Muscle layer of duodenum (tissue), 2 donors: ENCODE measurements around the gene TNFAIP2.

Experiments used
- H3K27ac ChIP-seq: one replicate; pipeline ENCODE4 v1.7.0; 2013; ENCODE audit warnings: mild to moderate bottlenecking, low read length
- H3K27me3 ChIP-seq: one replicate; pipeline ENCODE4 v1.7.0; 2013; ENCODE audit warnings: low read depth, mild to moderate bottlenecking, control low read depth, low read length
- H3K36me3 ChIP-seq, 2 donors: one replicate each; pipeline ENCODE4 v1.7.0; 2013; ENCODE audit warnings: low read length in 2 of 2, control low read depth in 1 of 2, mild to moderate bottlenecking in 1 of 2; ENCODE audit not compliant: insufficient read depth in 2 of 2, control insufficient read depth in 1 of 2
- H3K4me1 ChIP-seq, 2 donors: one replicate each; pipeline ENCODE4 v1.7.0; 2013; ENCODE audit warnings: low read length in 2 of 2, mild to moderate bottlenecking in 2 of 2, control low read depth in 1 of 2, moderate library complexity in 1 of 2; ENCODE audit not compliant: insufficient read depth in 2 of 2, control insufficient read depth in 1 of 2
- H3K4me3 ChIP-seq, 2 donors: one replicate each; pipeline ENCODE4 v1.7.0; 2013; ENCODE audit warnings: low read length in 2 of 2, low read depth in 1 of 2, mild to moderate bottlenecking in 1 of 2
- H3K9me3 ChIP-seq, 2 donors: one replicate each; pipeline ENCODE4 v1.7.0; 2013; ENCODE audit warnings: low read length in 2 of 2, control low read depth in 1 of 2, mild to moderate bottlenecking in 1 of 2; ENCODE audit not compliant: control insufficient read depth in 1 of 2
- donor health status: healthy.

Gene TNFAIP2

GRCh38 chr14:103134919-103135318 is 11.7 kb downstream of the TNFAIP2 start:
- no peak overlapping the region for H3K27ac ChIP-seq
- H3K4me3 ChIP-seq = no peak overlapping the region
- peaks cover 3 to 43% of the 10 kb centered on the region in 2 donors for H3K4me1 ChIP-seq
- H3K27me3 ChIP-seq = no peaks in the 10 kb centered on the region
- H3K36me3 ChIP-seq = peaks cover 11 to 52% of the 10 kb centered on the region in 2 donors
- H3K9me3 ChIP-seq = no peaks in the 10 kb centered on the region

DNA sequence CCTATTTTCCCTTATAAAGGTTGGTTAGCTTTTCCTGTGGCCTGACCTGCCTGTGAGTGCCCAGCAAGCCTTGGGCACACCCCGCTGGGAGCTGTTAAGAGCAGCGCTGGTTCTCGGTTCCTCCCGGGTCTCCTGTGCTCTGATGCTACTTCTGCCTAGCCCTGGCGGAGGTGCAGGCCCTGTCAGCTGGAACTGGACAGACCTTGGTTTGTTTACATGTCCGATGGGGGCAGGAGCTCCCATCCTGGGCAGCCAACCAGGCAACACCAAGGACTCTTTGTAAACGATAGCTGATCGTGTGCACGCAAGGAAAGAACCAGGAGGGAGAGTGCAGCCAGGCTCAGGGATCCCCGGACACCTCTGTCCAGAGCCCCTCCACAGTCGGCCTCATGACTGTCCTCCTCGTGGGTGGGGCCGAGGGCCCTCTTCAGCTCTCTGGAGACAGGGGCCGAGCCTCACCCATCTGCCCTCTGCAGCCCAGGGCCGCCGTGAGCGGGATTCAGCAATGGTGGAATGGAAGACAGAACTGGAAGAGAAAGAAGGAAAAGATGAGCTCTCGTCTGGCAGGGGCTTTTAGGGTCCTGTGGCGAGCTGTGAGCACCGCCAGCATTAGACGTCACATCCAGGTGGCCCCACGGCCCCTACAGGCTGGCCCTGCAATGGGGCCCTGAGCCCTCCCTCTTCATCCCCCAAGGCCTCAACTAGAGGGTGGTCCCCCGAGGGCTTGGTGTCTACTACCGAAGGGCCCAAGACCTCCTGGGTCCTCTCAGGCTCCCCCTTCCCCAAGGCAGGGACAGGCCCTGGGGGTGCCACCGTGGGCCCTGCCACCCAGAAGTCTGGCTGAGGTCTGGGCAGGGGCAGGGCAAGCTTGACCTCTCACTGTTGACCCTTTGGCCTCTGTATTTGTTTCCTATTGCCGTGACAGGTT is 12.3 kb downstream of the TNFAIP2 start:
- Histone ChIP-seq H3K4me1 (peaks cover 3 to 38% of the 10 kb centered on the region in 2 donors), H3K36me3 (peaks cover 11 to 45% of the 10 kb centered on the region in 2 donors), H3K27ac (no peak overlapping the region), H3K4me3 (no peak overlapping the region), H3K27me3 (no peaks in the 10 kb centered on the region), H3K9me3 (no peaks in the 10 kb centered on the region)

DNA sequence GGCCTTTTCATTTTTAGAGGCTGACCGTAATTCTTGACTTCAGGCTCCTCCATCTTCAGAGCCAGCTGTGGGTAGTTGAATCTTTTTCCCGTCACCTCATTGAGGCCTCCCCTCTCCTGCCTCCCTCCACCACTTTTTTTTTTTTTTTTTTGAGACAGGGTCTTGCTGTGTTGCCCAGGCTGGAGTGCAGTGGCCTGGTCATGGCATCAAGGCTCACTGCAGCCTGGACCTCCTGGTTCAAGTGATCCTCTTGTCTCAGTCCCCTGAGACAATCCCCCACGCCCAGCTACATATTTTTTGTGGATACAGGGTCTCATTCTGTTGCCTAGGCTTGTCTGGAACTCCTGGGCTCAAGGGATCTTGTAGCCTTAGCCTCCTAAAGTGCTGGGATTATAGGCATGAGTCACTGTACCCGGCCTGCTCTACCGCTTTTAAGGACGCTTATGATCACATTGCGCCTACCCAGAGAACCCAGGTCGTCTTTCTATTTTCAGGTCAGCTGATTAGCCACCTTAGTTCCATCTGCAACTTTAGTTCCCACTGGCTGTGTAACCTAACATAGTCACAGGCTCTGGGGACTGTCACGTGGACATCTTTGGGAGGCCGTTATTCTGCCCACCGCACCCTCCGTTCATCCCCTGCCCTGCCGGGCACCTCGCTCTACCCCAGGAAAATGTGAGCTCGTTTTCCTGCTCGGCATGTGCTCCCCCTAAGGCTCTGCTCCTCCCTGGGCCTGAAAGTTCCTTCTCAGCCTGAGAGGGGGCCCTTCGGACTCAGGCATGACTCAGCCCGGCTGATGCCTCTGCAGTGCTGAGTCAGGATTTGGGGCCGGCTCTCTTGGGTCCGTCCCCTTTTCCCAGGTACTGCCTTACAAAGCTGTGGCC is 13.4 kb downstream of the TNFAIP2 start:
- H3K36me3 ChIP-seq = peaks cover 11 to 37% of the 10 kb centered on the region in 2 donors
- H3K9me3 ChIP-seq = no peaks in the 10 kb centered on the region
- no peaks in the 10 kb centered on the region for H3K27me3 ChIP-seq
- H3K4me3 ChIP-seq = no peak overlapping the region
- no peak overlapping the region for H3K27ac ChIP-seq
- H3K4me1 ChIP-seq = peaks cover 3 to 28% of the 10 kb centered on the region in 2 donors

GRCh38 chr14:103137689-103138300 is 14.5 kb downstream of the TNFAIP2 start:
- peaks cover 9 to 28% of the 10 kb centered on the region in 2 donors for H3K36me3 ChIP-seq
- no peak overlapping the region for H3K27ac ChIP-seq
- peaks cover 3% of the 10 kb centered on the region for H3K27me3 ChIP-seq
- peaks cover 3 to 20% of the 10 kb centered on the region in 2 donors for H3K4me1 ChIP-seq
- H3K4me3 ChIP-seq = no peak overlapping the region
- H3K9me3 ChIP-seq = no peaks in the 10 kb centered on the region

DNA sequence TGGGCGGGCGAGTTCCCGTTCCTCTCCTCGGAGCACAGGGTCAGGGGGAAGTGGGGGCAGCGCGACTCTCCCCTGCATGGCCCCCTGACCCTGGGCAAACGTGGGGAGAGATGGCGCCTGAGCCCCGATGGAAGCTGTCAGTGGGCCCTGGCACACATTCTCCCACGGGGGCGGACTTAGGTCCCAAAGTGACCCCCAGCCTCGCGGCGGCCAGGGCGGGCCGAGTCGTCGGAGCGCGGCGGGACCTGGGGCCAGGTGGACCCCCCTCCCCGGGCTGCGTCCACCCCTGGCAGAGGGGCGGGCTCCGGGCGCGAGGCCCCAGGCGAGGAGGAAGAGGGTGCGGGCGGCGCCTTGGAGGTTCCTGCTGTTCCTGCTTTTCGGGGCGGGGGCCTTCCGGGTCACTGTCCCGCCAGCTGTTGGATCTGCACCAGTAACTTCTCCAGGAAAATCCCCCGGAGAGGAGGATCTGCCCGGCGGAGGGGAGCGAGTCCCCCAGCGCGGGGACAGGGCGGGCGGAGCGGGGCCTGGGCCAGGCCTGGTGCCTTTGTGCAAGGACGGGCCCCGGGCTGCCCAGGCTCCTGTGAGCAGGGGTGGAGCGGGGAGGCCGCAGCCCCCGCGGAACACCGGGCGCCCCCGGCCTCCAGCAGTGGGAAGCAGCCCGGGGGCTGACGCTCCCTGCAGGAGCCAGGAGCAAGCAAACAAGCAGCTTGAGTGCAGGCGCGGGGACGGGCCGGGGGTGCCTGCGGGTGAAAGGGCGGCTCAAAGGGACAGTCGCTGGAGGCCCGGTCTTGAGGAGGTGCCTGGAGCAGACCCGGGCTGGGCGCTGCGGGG is 15.3 kb downstream of the TNFAIP2 start:
- peaks cover 3 to 20% of the 10 kb centered on the region in 2 donors for H3K4me1 ChIP-seq
- H3K4me3 ChIP-seq = peak overlapping the region in 1 of 2 donors; percentile 38
- H3K9me3 ChIP-seq = no peaks in the 10 kb centered on the region
- no peak overlapping the region for H3K27ac ChIP-seq
- H3K27me3 ChIP-seq = peaks cover 9% of the 10 kb centered on the region
- H3K36me3 ChIP-seq = peaks cover 3 to 20% of the 10 kb centered on the region in 2 donors

DNA sequence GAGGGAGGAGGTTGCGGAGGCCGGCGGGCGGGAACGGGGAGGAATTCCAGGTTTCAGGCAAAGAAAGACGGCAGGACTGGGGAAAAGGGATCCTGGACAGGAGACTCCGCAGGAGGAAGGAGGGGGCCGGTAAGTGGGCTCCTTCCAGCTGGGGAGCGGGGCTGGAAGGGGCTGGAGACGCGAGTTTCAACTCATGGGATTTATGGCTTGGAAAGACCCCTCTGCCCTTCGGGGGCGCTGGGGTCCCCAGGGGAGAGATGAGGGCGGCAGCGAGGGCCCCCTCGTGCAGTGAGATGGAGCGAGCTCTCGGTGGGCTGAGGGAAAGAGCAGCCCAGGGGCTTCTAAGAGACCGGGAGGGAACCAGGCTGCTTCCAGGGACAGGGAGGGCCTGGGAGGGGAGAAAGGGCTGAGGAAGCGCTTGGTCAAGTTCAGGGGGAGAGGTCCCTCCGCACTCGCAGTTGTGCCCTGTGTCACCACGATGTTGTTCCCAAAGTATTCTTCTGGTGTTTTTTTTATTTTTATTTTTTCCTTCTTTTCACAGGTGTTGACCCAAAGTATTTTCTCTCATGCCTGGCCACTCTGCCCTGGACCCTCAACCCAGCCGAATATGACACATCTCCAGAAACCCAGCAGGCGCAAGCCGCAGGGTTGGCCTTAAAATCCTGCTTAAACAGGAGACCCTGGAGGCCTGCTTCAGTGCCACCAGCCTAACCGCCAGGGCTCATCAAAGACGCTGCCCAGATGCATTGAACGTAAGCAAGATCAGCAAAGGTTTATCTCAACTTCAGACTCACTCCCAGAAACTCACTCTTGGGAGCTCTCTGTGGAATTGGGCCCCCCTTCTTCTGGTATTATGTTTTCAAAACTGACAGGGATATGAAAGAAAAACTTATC is 16.1 kb downstream of the TNFAIP2 start:
- Histone ChIP-seq H3K4me3 (peak overlapping the region in 1 of 2 donors; percentile 38), H3K36me3 (peaks cover 0 to 14% of the 10 kb centered on the region in 2 donors), H3K27ac (no peak overlapping the region), H3K9me3 (no peaks in the 10 kb centered on the region), H3K27me3 (peaks cover 9% of the 10 kb centered on the region), H3K4me1 (peaks cover 3 to 20% of the 10 kb centered on the region in 2 donors)

DNA sequence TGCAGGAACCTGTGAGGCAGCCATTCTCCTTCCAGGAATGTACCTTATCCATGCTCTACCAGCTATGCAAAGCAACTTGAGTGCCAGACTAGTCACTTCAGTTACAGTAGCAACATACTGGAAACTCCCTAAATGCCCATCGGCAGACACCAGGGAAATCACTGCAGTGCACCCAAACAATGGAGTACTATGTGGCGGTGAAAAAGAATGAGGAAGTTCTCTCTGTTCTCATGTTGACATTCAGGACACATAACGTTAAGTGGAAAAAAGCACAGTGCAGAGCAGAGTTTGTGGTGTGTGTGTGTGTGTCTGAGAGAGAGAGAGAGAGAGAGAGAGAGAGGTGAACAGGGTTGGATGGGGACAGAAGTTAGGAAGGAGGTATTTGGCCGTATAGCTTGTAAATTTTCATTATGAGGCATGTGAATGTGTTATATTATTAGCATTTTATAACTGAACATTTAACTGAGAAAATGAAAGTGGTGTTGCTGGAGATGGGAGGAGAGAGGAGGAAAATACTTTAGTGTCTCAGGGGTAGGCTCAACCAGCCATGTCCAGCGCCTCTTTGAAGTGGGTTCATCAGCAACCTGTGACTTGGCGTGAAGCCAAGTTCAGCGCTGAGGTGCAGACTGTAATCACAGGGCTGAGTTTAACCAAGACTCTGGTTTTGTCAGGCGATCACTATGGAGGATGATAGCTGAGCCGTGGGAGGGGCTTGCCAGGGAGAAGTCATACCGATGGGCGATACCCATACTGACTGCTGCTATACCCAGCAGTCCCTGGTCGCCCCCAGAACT is 17.3 kb downstream of the TNFAIP2 start:
- peaks cover 9% of the 10 kb centered on the region for H3K27me3 ChIP-seq
- peaks cover 3 to 20% of the 10 kb centered on the region in 2 donors for H3K4me1 ChIP-seq
- no peak overlapping the region for H3K27ac ChIP-seq

GRCh38 chr14:103141117-103141796 is 18.0 kb downstream of the TNFAIP2 start:
- Histone ChIP-seq H3K9me3 (no peaks in the 10 kb centered on the region), H3K4me3 (no peak overlapping the region), H3K27ac (no peak overlapping the region), H3K4me1 (peaks cover 3 to 20% of the 10 kb centered on the region in 2 donors), H3K36me3 (no peaks in the 10 kb centered on the region), H3K27me3 (peaks cover 9% of the 10 kb centered on the region)

More for the DNA sequence above, 17.3 kb downstream of the TNFAIP2 start:
- peaks cover 0 to 7% of the 10 kb centered on the region in 2 donors for H3K36me3 ChIP-seq
- no peak overlapping the region for H3K4me3 ChIP-seq
- H3K9me3 ChIP-seq = no peaks in the 10 kb centered on the region

DNA sequence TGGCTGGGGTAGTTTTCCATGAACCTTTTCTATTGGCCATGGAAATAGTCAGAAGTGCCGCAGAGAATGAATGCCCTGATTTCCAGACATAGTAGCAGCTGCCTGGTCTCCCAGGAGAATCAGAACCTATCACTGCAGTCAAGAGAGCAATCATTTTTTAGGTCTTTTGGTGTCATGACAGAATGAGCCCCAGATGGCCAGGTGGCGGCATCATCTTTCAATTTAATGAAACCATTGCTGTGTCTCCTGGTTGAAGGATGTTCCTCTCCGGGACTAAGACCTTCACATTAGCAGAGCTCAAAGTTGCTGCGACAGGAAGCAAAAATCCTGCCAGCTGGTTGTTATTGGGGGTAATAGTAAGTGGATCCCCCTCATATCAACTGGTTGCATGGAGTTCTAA is 18.8 kb downstream of the TNFAIP2 start:
- peaks cover 9% of the 10 kb centered on the region for H3K27me3 ChIP-seq
- no peaks in the 10 kb centered on the region for H3K36me3 ChIP-seq
- H3K9me3 ChIP-seq = no peaks in the 10 kb centered on the region
- H3K4me1 ChIP-seq = peaks cover 0 to 20% of the 10 kb centered on the region in 2 donors
- H3K27ac ChIP-seq = no peak overlapping the region
- H3K4me3 ChIP-seq = no peak overlapping the region
